ENCODE data around the gene BMP2K.

- TF ChIP-seq POLR2A (IDR thresholded peaks at IDR 0.05; ENCODE audit: low read depth, low read length) (no peak), TAF1 (IDR thresholded peaks at IDR 0.05; ENCODE audit: low read depth, low read length) (no peak), SPI1 (IDR thresholded peaks at IDR 0.05; ENCODE audit: low read depth, low read length) (peak; percentile 61), POU2F2 (IDR thresholded peaks at IDR 0.05; ENCODE audit: low read depth, low read length) (no peak)
These were observed 1.7 kb upstream of the BMP2K start for GRCh38 chr4:78774417-78774816.
